Mesenteric fat pad (tissue), 1 donor: Measurements from ENCODE around the gene CKAP2. TPM values are rescaled to one million over a fixed set of nuclear protein-coding genes. Genes with fewer than 3 reads are reported as not detected.
A peak's percentile ranks its signal among the peaks of the same experiment; 100 is the strongest.
"Not testable (repeated sequence)": the region's sequence is repeated elsewhere in the genome, so short reads cannot be mapped to it uniquely, and the experiment has no call there.

Experiments used
- DNase-seq: peaks from one replicate; pipeline ENCODE4 v3.0.0-alpha.2; 2020; ENCODE audit warnings: low spot score
- long read RNA-seq: library from polyadenylated mRNA; unstranded; transcript quantifications from one replicate; pipeline ENCODE4 v2.0.0, GENCODE V29; 2020
- total RNA-seq: library from RNA; stranded (reverse); fragmentation: NEBNext Ultra II Directional; extraction: Animal tissue kit (Norgen Biotek cat#: 25700); gene quantifications from one replicate; pipeline ENCODE4 v1.2.1, GENCODE V29; 2021
- donor health status: DM: yes; HTN: yes; CAD: no.

The CKAP2 gene
- 8.3 TPM for total RNA-seq
- long read RNA-seq, partial matches to known transcripts = 2 of 6 reads
- long read RNA-seq, other reads (novel, unspliced or antisense) = 0 of 6 reads

- DNase-seq = peak; percentile 96
These were observed at the start of gene CKAP2 for GRCh38 chr13:52454820-52455676. TSS of gene CKAP2 (plus strand) at chr13:52455478. CDS start at chr13:52455557, 79 bp downstream.

GRCh38 chr13:52405767-52406494 is 49.3 kb upstream of the CKAP2 start, which contains the start of gene THSD1:
TSS of gene THSD1 (minus strand) at chr13:52406172. CDS start at chr13:52402600, 3,572 bp downstream.
- peak; percentile 92 for DNase-seq

- DNase-seq = no peak
These were observed 48.6 kb upstream of the CKAP2 start for GRCh38 chr13:52406629-52407028.

- DNase-seq = not testable (repeated sequence)
These were observed 47.8 kb upstream of the CKAP2 start for GRCh38 chr13:52407436-52407835.

- DNase-seq = not testable (repeated sequence)
These were observed 47.1 kb upstream of the CKAP2 start for GRCh38 chr13:52408071-52408658.

GRCh38 chr13:52411629-52412028 is 43.6 kb upstream of the CKAP2 start:
- DNase-seq = no peak

- DNase-seq = no peak
These were observed 43.1 kb upstream of the CKAP2 start for GRCh38 chr13:52412128-52412527.

- no peak for DNase-seq
These were observed 41.2 kb upstream of the CKAP2 start for GRCh38 chr13:52414051-52414450.

- no peak for DNase-seq
These were observed 40.3 kb upstream of the CKAP2 start for GRCh38 chr13:52414963-52415362.

GRCh38 chr13:52419080-52419479 is 36.2 kb upstream of the CKAP2 start:
- DNase-seq = no peak

GRCh38 chr13:52421216-52421615 is 34.1 kb upstream of the CKAP2 start:
- no peak for DNase-seq

GRCh38 chr13:52428295-52428694 is 27.0 kb upstream of the CKAP2 start:
- DNase-seq = no peak

GRCh38 chr13:52432456-52432855 is 22.8 kb upstream of the CKAP2 start:
- no peak for DNase-seq

GRCh38 chr13:52446265-52446664 is 9.0 kb upstream of the CKAP2 start:
- DNase-seq = no peak

- no peak for DNase-seq
These were observed 7.9 kb upstream of the CKAP2 start for GRCh38 chr13:52447354-52447753.

- no peak for DNase-seq
These were observed 7.3 kb upstream of the CKAP2 start for GRCh38 chr13:52447815-52448552.

GRCh38 chr13:52449331-52450011 is 5.8 kb upstream of the CKAP2 start:
- DNase-seq = no peak

GRCh38 chr13:52450012-52450792 is 5.1 kb upstream of the CKAP2 start, which contains the start of gene VPS36:
TSS of gene VPS36 (minus strand) at chr13:52450634. CDS start at chr13:52450594, 40 bp downstream.
- peak; percentile 99 for DNase-seq

GRCh38 chr13:52450793-52451116 is 4.5 kb upstream of the CKAP2 start:
- no peak for DNase-seq
